Measurements from ENCODE around the gene CCDC60. TPM values are rescaled to one million over a fixed set of nuclear protein-coding genes. Genes with fewer than 3 reads are reported as not detected.

The CCDC60 gene
- polyA plus RNA-seq, 3 donors from 2014 or later, result not detected

GRCh38 chr12:119448611-119449131 lies 114.1 kb downstream of the CCDC60 start:
- Mint-ChIP-seq H3K27ac (no peak overlapping the region), H3K36me3 (no peaks in the 10 kb centered on the region), H3K27me3 (ENCODE audit: low read depth in 3 of 3) (peaks cover 0 to 4% (median 0%) of the 10 kb centered on the region in 3 donors), H3K9me3 (no peaks in the 10 kb centered on the region), H3K4me1 (peaks cover 3 to 5% of the 10 kb centered on the region in 2 donors), H3K4me3 (no peak overlapping the region)
- DNase-seq, result no peak

GRCh38 chr12:119450771-119451170 lies 116.2 kb downstream of the CCDC60 start:
- no peak overlapping the region for H3K4me3 Mint-ChIP-seq
- peaks cover 0 to 7% (median 0%) of the 10 kb centered on the region in 3 donors for H3K27me3 Mint-ChIP-seq (ENCODE audit: low read depth in 3 of 3)
- H3K4me1 Mint-ChIP-seq, result no peaks in the 10 kb centered on the region
- DNase-seq, result no peak
- no peaks in the 10 kb centered on the region for H3K36me3 Mint-ChIP-seq
- peaks cover 0 to 1% (median 0%) of the 10 kb centered on the region in 6 donors for H3K9me3 Mint-ChIP-seq
- no peak overlapping the region for H3K27ac Mint-ChIP-seq

GRCh38 chr12:119456824-119457223 lies 122.3 kb downstream of the CCDC60 start:
- H3K9me3 Mint-ChIP-seq, result peaks cover 0 to 1% (median 0%) of the 10 kb centered on the region in 6 donors
- no peak overlapping the region for H3K4me3 Mint-ChIP-seq
- no peak overlapping the region for H3K27ac Mint-ChIP-seq
- H3K4me1 Mint-ChIP-seq, result no peaks in the 10 kb centered on the region
- no peaks in the 10 kb centered on the region for H3K36me3 Mint-ChIP-seq
- DNase-seq, result no peak
- H3K27me3 Mint-ChIP-seq (ENCODE audit: low read depth in 3 of 3), result peaks cover 1 to 13% (median 4%) of the 10 kb centered on the region in 3 donors

GRCh38 chr12:119457271-119457670 lies 122.7 kb downstream of the CCDC60 start:
- DNase-seq, result no peak
- no peak overlapping the region for H3K4me3 Mint-ChIP-seq
- H3K4me1 Mint-ChIP-seq, result no peaks in the 10 kb centered on the region
- no peaks in the 10 kb centered on the region for H3K36me3 Mint-ChIP-seq
- no peak overlapping the region for H3K27ac Mint-ChIP-seq
- peaks cover 0 to 1% (median 0%) of the 10 kb centered on the region in 6 donors for H3K9me3 Mint-ChIP-seq
- H3K27me3 Mint-ChIP-seq (ENCODE audit: low read depth in 3 of 3), result peaks cover 1 to 13% (median 4%) of the 10 kb centered on the region in 3 donors

GRCh38 chr12:119459481-119459880 lies 125.0 kb downstream of the CCDC60 start:
- no peak for DNase-seq
- Mint-ChIP-seq H3K27me3 (ENCODE audit: low read depth in 3 of 3) (peaks cover 1 to 9% (median 4%) of the 10 kb centered on the region in 3 donors), H3K27ac (no peak overlapping the region), H3K4me1 (no peaks in the 10 kb centered on the region), H3K36me3 (no peaks in the 10 kb centered on the region), H3K9me3 (peaks cover 0 to 1% (median 0%) of the 10 kb centered on the region in 6 donors), H3K4me3 (no peak overlapping the region)

GRCh38 chr12:119460876-119461275 lies 126.3 kb downstream of the CCDC60 start:
- no peaks in the 10 kb centered on the region for H3K9me3 Mint-ChIP-seq
- no peak overlapping the region for H3K27ac Mint-ChIP-seq
- no peaks in the 10 kb centered on the region for H3K36me3 Mint-ChIP-seq
- no peak overlapping the region for H3K4me3 Mint-ChIP-seq
- no peaks in the 10 kb centered on the region for H3K4me1 Mint-ChIP-seq
- peaks cover 1 to 7% (median 4%) of the 10 kb centered on the region in 3 donors for H3K27me3 Mint-ChIP-seq (ENCODE audit: low read depth in 3 of 3)
- no peak for DNase-seq

GRCh38 chr12:119461636-119462214 lies 127.2 kb downstream of the CCDC60 start:
- H3K4me1 Mint-ChIP-seq, result no peaks in the 10 kb centered on the region
- H3K4me3 Mint-ChIP-seq, result no peak overlapping the region
- H3K36me3 Mint-ChIP-seq, result no peaks in the 10 kb centered on the region
- peaks cover 0 to 10% (median 5%) of the 10 kb centered on the region in 3 donors for H3K27me3 Mint-ChIP-seq (ENCODE audit: low read depth in 3 of 3)
- no peak for DNase-seq
- no peaks in the 10 kb centered on the region for H3K9me3 Mint-ChIP-seq
- no peak overlapping the region for H3K27ac Mint-ChIP-seq

- no peak overlapping the region for H3K27ac Mint-ChIP-seq
- no peaks in the 10 kb centered on the region for H3K36me3 Mint-ChIP-seq
- no peak for DNase-seq
- H3K9me3 Mint-ChIP-seq, result no peaks in the 10 kb centered on the region
- no peak overlapping the region for H3K4me3 Mint-ChIP-seq
- peaks cover 0 to 10% (median 5%) of the 10 kb centered on the region in 3 donors for H3K27me3 Mint-ChIP-seq (ENCODE audit: low read depth in 3 of 3)
- no peaks in the 10 kb centered on the region for H3K4me1 Mint-ChIP-seq
These were observed 128.8 kb downstream of the CCDC60 start for GRCh38 chr12:119463211-119463926.

GRCh38 chr12:119468296-119468695 lies 133.8 kb downstream of the CCDC60 start:
- no peak overlapping the region for H3K27ac Mint-ChIP-seq
- no peaks in the 10 kb centered on the region for H3K4me1 Mint-ChIP-seq
- H3K4me3 Mint-ChIP-seq, result no peak overlapping the region
- no peaks in the 10 kb centered on the region for H3K36me3 Mint-ChIP-seq
- H3K9me3 Mint-ChIP-seq, result no peaks in the 10 kb centered on the region
- H3K27me3 Mint-ChIP-seq (ENCODE audit: low read depth in 3 of 3), result peaks cover 0 to 3% (median 3%) of the 10 kb centered on the region in 3 donors
- no peak for DNase-seq

GRCh38 chr12:119475650-119476049 lies 141.1 kb downstream of the CCDC60 start:
- Mint-ChIP-seq H3K4me3 (no peak overlapping the region), H3K9me3 (peaks cover 0 to 3% (median 0%) of the 10 kb centered on the region in 6 donors), H3K27ac (no peak overlapping the region), H3K36me3 (no peaks in the 10 kb centered on the region), H3K27me3 (ENCODE audit: low read depth in 3 of 3) (peaks cover 0 to 6% (median 3%) of the 10 kb centered on the region in 3 donors), H3K4me1 (no peaks in the 10 kb centered on the region)
- DNase-seq, result no peak

GRCh38 chr12:119476951-119477350 lies 142.4 kb downstream of the CCDC60 start:
- no peak overlapping the region for H3K27ac Mint-ChIP-seq
- H3K4me1 Mint-ChIP-seq, result no peaks in the 10 kb centered on the region
- H3K4me3 Mint-ChIP-seq, result no peak overlapping the region

GRCh38 chr12:119479121-119479561 lies 144.6 kb downstream of the CCDC60 start:
- Mint-ChIP-seq H3K9me3 (peaks cover 0 to 3% (median 0%) of the 10 kb centered on the region in 6 donors), H3K4me3 (no peak overlapping the region), H3K27me3 (ENCODE audit: low read depth in 3 of 3) (peaks cover 0 to 5% (median 0%) of the 10 kb centered on the region in 3 donors), H3K27ac (no peak overlapping the region), H3K4me1 (no peaks in the 10 kb centered on the region), H3K36me3 (no peaks in the 10 kb centered on the region)
- no peak for DNase-seq

More at GRCh38 chr12:119476951-119477350, 142.4 kb downstream of the CCDC60 start:
- Mint-ChIP-seq H3K27me3 (ENCODE audit: low read depth in 3 of 3) (peaks cover 0 to 6% (median 3%) of the 10 kb centered on the region in 3 donors), H3K36me3 (no peaks in the 10 kb centered on the region), H3K9me3 (peaks cover 0 to 3% (median 0%) of the 10 kb centered on the region in 6 donors)
- no peak for DNase-seq

GRCh38 chr12:119480551-119480950 lies 146.0 kb downstream of the CCDC60 start:
- peaks cover 0 to 3% (median 0%) of the 10 kb centered on the region in 6 donors for H3K9me3 Mint-ChIP-seq
- no peak overlapping the region for H3K4me3 Mint-ChIP-seq
- no peaks in the 10 kb centered on the region for H3K4me1 Mint-ChIP-seq
- no peak for DNase-seq
- H3K27me3 Mint-ChIP-seq (ENCODE audit: low read depth in 3 of 3), result peaks cover 0 to 7% (median 0%) of the 10 kb centered on the region in 3 donors
- no peaks in the 10 kb centered on the region for H3K36me3 Mint-ChIP-seq
- H3K27ac Mint-ChIP-seq, result no peak overlapping the region

- no peaks in the 10 kb centered on the region for H3K36me3 Mint-ChIP-seq
- H3K9me3 Mint-ChIP-seq, result no peaks in the 10 kb centered on the region
- H3K4me1 Mint-ChIP-seq, result no peaks in the 10 kb centered on the region
- DNase-seq, result no peak
- H3K27ac Mint-ChIP-seq, result no peak overlapping the region
- H3K27me3 Mint-ChIP-seq (ENCODE audit: low read depth in 3 of 3), result peaks cover 0 to 4% (median 3%) of the 10 kb centered on the region in 3 donors
- H3K4me3 Mint-ChIP-seq, result no peak overlapping the region
These were observed 152.1 kb downstream of the CCDC60 start for GRCh38 chr12:119486599-119487154.

Data from immature natural killer cell (primary cell).